ENCODE results near the gene SLC6A8. TPM values are rescaled to one million over a fixed set of nuclear protein-coding genes. Genes with fewer than 3 reads are reported as not detected.

The SLC6A8 gene
- total RNA-seq, 1 donor from 2014 or later = 7.9 TPM

DNA sequence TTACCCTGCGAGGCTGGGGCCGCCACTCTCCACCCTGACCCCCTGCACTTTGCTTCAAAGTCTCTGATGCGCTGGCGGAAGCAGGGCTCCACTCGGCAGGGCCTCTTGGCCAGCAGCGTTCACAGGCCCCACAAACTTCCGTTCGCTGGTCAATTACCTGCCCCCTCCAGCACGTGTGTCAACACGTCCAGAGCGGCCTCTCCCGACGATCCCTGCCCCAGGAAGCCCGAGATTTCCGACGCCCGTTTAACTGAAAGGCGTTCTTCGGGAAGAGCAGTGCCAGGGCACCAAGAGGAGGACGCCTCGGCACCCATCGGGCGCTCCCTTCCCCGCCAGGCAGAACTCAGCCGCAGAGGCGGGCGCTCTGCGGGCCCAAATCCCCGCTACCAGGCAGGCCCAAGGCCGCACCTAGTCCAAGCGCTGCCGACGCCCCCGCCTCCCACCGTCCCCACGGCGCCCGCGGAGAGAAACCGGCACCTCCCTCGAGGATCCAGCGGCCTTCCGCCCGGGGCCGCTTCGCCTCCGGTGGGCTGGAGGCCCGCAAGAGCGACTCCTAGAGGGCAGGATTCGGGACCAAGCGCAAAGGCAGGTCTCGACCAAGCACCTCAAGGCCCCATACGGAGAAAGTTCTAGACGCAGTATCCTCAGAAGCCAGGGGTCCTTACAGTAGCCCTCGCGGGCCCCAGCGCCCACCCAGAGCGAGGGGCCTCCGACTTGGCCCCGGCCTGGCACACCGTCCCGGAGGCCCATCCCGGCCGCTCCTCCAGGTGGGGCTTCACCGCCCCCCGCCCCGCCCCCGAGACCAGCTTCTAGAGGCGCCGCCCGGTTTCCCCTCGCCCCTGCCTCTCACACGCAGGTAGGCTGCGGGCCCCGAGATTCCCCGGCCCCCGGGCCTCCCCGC lies 35.9 kb downstream of the SLC6A8 start:
- TF ChIP-seq, protein P1, sequence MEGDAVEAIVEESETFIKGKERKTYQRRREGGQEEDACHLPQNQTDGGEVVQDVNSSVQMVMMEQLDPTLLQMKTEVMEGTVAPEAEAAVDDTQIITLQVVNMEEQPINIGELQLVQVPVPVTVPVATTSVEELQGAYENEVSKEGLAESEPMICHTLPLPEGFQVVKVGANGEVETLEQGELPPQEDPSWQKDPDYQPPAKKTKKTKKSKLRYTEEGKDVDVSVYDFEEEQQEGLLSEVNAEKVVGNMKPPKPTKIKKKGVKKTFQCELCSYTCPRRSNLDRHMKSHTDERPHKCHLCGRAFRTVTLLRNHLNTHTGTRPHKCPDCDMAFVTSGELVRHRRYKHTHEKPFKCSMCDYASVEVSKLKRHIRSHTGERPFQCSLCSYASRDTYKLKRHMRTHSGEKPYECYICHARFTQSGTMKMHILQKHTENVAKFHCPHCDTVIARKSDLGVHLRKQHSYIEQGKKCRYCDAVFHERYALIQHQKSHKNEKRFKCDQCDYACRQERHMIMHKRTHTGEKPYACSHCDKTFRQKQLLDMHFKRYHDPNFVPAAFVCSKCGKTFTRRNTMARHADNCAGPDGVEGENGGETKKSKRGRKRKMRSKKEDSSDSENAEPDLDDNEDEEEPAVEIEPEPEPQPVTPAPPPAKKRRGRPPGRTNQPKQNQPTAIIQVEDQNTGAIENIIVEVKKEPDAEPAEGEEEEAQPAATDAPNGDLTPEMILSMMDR (IDR thresholded peaks at IDR 0.05; ENCODE audit: unreplicated experiment) = no peak
- H3K27me3 Mint-ChIP-seq (ENCODE audit: unreplicated experiment) = peaks cover 12% of the 10 kb centered on the region
- H3K9me3 Mint-ChIP-seq (ENCODE audit: unreplicated experiment) = no peaks in the 10 kb centered on the region
- peak overlapping the region; percentile 84 for H3K27ac Mint-ChIP-seq (ENCODE audit: unreplicated experiment)
- peak overlapping the region; percentile 93 for H3K4me3 Mint-ChIP-seq (ENCODE audit: unreplicated experiment)
- DNase-seq (ENCODE audit: low spot score) = peak; percentile 42
- H3K36me3 Mint-ChIP-seq (ENCODE audit: low read depth, unreplicated experiment) = peaks cover 6% of the 10 kb centered on the region
- H3K4me1 Mint-ChIP-seq (ENCODE audit: unreplicated experiment) = peaks cover 16% of the 10 kb centered on the region

DNA sequence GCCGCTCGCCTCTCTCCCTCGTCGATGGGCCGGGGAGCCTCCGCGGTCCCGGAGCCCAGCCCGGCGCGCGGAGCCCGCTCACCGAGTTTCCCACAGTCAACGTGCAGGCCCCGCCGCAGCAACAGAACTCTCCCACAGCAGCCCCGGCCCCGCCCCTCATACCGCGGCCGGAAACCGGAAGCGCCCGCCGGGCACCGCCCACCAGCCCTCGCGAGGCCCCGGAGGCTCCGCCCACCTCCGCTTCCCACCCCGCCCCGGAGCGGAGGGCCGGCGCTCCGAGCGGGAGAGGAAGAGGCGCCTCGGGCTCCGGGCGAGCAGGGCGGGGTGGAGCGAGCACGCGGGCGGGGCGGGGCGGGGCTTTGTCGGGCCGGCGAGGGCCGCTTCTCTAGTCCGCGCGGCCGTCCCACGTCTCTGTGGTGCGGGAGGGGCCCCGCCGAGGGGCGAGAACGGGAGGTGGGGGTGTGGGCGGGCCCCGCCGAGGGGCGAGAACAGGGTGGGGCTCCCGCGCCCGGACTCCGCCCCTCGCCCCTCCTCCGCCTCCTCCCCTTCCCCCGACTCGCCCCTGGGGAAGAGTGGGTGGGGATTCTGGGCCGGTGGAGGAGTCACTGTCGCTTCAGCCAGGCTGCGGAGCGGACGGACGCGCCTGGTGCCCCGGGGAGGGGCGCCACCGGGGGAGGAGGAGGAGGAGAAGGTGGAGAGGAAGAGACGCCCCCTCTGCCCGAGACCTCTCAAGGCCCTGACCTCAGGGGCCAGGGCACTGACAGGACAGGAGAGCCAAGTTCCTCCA lies 36.7 kb downstream of the SLC6A8 start, which contains the start of the genes ABCD1 and BCAP31:
TSS of gene ABCD1 (plus strand) at position 605 of the 787 bp plus-strand sequence. CDS start 411 bp downstream, outside the sequence.
TSS of gene BCAP31 (minus strand) at position 136 of the 787 bp plus-strand sequence. CDS start 1,143 bp downstream, outside the sequence.
- peak; percentile 85 for DNase-seq (ENCODE audit: low spot score)
- H3K27ac Mint-ChIP-seq (ENCODE audit: unreplicated experiment) = peak within 1 kb of the TSS; percentile 84
- TF ChIP-seq, protein P1 (IDR thresholded peaks at IDR 0.05; ENCODE audit: unreplicated experiment) = no peak
- H3K9me3 Mint-ChIP-seq (ENCODE audit: unreplicated experiment) = no peaks in the 10 kb centered on the region
- peaks cover 6% of the 10 kb centered on the region for H3K36me3 Mint-ChIP-seq (ENCODE audit: low read depth, unreplicated experiment)
- H3K4me3 Mint-ChIP-seq (ENCODE audit: unreplicated experiment) = peak within 1 kb of the TSS; percentile 93
- peaks cover 12% of the 10 kb centered on the region for H3K27me3 Mint-ChIP-seq (ENCODE audit: unreplicated experiment)
- H3K4me1 Mint-ChIP-seq (ENCODE audit: unreplicated experiment) = peaks cover 16% of the 10 kb centered on the region

DNA sequence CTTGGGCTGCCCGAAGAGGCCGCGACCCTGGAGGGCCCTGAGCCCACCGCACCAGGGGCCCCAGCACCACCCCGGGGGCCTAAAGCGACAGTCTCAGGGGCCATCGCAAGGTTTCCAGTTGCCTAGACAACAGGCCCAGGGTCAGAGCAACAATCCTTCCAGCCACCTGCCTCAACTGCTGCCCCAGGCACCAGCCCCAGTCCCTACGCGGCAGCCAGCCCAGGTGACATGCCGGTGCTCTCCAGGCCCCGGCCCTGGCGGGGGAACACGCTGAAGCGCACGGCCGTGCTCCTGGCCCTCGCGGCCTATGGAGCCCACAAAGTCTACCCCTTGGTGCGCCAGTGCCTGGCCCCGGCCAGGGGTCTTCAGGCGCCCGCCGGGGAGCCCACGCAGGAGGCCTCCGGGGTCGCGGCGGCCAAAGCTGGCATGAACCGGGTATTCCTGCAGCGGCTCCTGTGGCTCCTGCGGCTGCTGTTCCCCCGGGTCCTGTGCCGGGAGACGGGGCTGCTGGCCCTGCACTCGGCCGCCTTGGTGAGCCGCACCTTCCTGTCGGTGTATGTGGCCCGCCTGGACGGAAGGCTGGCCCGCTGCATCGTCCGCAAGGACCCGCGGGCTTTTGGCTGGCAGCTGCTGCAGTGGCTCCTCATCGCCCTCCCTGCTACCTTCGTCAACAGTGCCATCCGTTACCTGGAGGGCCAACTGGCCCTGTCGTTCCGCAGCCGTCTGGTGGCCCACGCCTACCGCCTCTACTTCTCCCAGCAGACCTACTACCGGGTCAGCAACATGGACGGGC lies 37.5 kb downstream of the SLC6A8 start:
- TF ChIP-seq, protein P1 (IDR thresholded peaks at IDR 0.05; ENCODE audit: unreplicated experiment) = no peak
- H3K9me3 Mint-ChIP-seq (ENCODE audit: unreplicated experiment) = no peaks in the 10 kb centered on the region
- no peak for DNase-seq (ENCODE audit: low spot score)

DNA sequence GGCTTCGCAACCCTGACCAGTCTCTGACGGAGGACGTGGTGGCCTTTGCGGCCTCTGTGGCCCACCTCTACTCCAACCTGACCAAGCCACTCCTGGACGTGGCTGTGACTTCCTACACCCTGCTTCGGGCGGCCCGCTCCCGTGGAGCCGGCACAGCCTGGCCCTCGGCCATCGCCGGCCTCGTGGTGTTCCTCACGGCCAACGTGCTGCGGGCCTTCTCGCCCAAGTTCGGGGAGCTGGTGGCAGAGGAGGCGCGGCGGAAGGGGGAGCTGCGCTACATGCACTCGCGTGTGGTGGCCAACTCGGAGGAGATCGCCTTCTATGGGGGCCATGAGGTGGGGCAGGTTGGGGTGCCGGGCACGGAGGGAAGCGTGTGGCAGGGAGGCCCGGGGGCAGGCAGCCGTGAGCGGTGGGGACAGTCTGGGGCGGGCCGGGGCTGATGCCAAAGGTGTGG lies 38.1 kb downstream of the SLC6A8 start:
- TF ChIP-seq, protein P1 (IDR thresholded peaks at IDR 0.05; ENCODE audit: unreplicated experiment) = no peak

More for the DNA sequence above, 37.5 kb downstream of the SLC6A8 start:
- H3K27ac Mint-ChIP-seq (ENCODE audit: unreplicated experiment) = peak overlapping the region; percentile 67
- peaks cover 12% of the 10 kb centered on the region for H3K27me3 Mint-ChIP-seq (ENCODE audit: unreplicated experiment)
- peaks cover 16% of the 10 kb centered on the region for H3K4me1 Mint-ChIP-seq (ENCODE audit: unreplicated experiment)
- H3K36me3 Mint-ChIP-seq (ENCODE audit: low read depth, unreplicated experiment) = peaks cover 6% of the 10 kb centered on the region
- no peak overlapping the region for H3K4me3 Mint-ChIP-seq (ENCODE audit: unreplicated experiment)

More for the DNA sequence above, 38.1 kb downstream of the SLC6A8 start:
- Mint-ChIP-seq H3K9me3 (ENCODE audit: unreplicated experiment) (no peaks in the 10 kb centered on the region), H3K4me3 (ENCODE audit: unreplicated experiment) (no peak overlapping the region), H3K27ac (ENCODE audit: unreplicated experiment) (peak overlapping the region; percentile 67), H3K36me3 (ENCODE audit: low read depth, unreplicated experiment) (peaks cover 10% of the 10 kb centered on the region), H3K4me1 (ENCODE audit: unreplicated experiment) (peaks cover 16% of the 10 kb centered on the region), H3K27me3 (ENCODE audit: unreplicated experiment) (peaks cover 9% of the 10 kb centered on the region)
- no peak for DNase-seq (ENCODE audit: low spot score)

Data from endothelial cell (in vitro differentiated cells).